Retinal pigment epithelial cell (primary cell): ENCODE results near the gene CFAP299.

Source experiments
- DNase-seq: peaks from one replicate; pipeline ENCODE4 v3.0.0-alpha.2; 2010; ENCODE audit warnings: low read depth
- H3K4me3 ChIP-seq: 2 replicates; pipeline ENCODE4 v1.5.1; 2011; ENCODE audit warnings: mild to moderate bottlenecking, low read length, control low read depth, moderate library complexity
- CTCF ChIP-seq: conservative IDR thresholded peaks from 2 replicates; pipeline ENCODE4 v1.5.1; 2011; ENCODE audit warnings: low read depth, low read length, control low read depth, inconsistent platforms

CFAP299 gene

GRCh38 chr4:80370635-80371034 lies 35.1 kb downstream of the CFAP299 start:
- H3K4me3 ChIP-seq, result no peak overlapping the region
- TF ChIP-seq CTCF, result no peak
- no peak for DNase-seq

DNA sequence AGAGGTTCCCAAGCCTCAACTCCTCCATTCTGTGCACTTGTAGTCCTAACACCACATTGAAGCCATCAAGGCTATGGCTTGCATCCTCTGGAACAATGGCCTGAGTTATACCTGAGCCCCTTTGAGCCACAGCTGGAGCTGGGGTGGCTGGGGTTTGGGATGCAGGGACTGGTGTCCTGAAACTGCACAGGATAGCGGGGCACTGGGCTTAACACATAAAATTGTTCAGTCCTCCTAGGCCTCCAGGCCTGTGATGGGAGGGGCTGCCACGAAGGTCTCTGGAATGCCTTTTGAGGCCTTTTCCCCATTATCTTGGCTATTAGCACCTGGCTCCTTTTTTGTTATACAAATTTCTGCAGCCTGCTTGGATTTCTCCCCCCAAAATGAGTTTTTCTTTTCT lies 35.5 kb downstream of the CFAP299 start:
- H3K4me3 ChIP-seq, result no peak overlapping the region
- TF ChIP-seq CTCF, result no peak
- no peak for DNase-seq

GRCh38 chr4:80374180-80374579 lies 38.6 kb downstream of the CFAP299 start:
- TF ChIP-seq CTCF, result no peak
- DNase-seq, result no peak
- no peak overlapping the region for H3K4me3 ChIP-seq

GRCh38 chr4:80382090-80382832 lies 46.7 kb downstream of the CFAP299 start:
- DNase-seq, result no peak
- H3K4me3 ChIP-seq, result no peak overlapping the region
- no peak for TF ChIP-seq CTCF

DNA sequence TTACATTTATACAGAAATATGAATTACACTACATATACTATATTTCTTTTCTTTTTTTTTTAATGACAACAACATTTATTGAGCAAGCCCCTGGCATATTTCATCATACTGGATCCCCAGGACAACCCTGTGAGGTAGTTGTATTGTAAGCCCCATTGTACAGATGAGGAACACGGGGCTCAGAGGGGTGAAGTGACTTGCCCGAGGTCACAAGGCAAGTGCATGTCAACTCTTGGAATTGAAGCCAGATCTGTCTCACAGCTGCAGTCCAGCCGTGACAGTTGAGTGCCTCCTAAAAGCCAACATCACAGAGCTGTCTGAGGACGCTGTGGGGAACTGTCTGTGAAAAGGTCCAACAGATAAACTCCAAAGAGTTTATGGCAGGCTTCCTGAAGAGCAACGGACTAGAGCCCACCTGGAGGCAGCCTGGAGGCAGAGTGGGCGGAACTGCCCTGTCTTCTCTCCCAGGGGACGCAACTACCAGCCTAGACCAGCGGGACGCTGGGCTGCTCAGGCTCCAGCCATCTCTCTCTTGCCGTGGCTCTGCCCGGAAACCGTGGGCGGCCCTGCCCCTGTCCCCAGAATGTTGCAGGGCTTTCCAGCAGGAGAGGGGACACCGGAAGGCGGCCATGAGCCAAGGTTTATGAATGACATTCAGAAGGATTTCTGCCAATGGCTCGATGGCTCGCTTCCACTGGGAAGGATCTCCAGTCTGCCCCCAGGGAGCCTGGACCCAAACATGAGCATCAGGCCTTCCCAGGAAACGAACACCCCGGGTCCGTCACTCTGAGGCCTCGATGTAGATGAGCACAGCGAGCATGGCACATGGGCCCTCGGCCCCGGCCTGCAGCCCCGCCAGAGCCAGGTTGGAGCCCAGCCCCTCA lies 50.1 kb downstream of the CFAP299 start:
- no peak for DNase-seq
- no peak overlapping the region for H3K4me3 ChIP-seq
- TF ChIP-seq CTCF, result no peak

- no peak for DNase-seq
- no peak for TF ChIP-seq CTCF
- H3K4me3 ChIP-seq, result no peak overlapping the region
Measured at GRCh38 chr4:80386281-80386886, 50.9 kb downstream of the CFAP299 start.
